Germinal center (tissue), 1 donor: Measurements from ENCODE around the gene VEZT.
"Not testable (repeated sequence)": the region's sequence is repeated elsewhere in the genome, so short reads cannot be mapped to it uniquely, and the experiment has no call there.

Experiments
- DNase-seq: peaks from one replicate; pipeline ENCODE4 v3.0.0; 2012; ENCODE audit warnings: mixed read lengths, low spot score

Gene VEZT

DNA sequence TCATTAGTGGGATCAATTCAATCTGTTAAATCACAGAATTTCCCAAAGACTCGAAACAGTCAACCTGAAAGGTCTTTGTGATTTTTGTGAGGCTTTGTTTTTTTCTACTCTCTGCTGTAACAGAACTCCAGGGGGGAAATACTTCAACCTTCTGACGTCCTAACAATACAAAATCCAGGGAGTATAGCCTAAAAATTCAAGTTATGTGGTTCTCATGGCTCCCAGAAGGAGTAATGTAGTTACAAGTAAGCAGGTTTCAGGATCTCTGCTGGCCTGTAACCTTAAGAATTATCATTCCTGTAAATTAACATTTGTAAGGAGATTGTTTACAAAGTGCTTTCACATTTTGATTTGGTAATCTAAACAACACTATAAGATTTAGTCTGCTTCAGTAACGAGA is 39.9 kb downstream of the VEZT start:
- DNase-seq: no peak

GRCh38 chr12:95258151-95258550 is 40.5 kb downstream of the VEZT start:
- no peak for DNase-seq

DNA sequence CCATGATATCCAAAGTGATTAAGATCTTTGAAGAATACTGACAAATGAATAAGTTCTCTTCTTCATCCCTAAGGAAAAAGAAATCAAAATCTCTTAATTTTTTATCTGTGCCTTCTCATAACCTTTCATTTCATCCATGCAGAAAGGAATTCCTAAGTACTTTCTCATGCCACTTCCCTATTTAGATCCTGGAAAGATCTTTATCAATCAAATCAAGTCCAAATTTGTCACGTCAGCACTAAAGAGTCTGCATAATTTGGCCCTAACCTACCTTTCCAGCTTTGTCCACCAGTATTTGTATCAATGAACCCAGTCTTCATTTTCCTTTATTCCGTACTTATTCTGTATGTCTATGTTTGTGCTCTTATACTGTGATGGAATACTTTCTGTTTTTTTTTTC is 41.2 kb downstream of the VEZT start:
- DNase-seq: no peak

GRCh38 chr12:95259368-95259767 is 41.8 kb downstream of the VEZT start:
- no peak for DNase-seq

DNA sequence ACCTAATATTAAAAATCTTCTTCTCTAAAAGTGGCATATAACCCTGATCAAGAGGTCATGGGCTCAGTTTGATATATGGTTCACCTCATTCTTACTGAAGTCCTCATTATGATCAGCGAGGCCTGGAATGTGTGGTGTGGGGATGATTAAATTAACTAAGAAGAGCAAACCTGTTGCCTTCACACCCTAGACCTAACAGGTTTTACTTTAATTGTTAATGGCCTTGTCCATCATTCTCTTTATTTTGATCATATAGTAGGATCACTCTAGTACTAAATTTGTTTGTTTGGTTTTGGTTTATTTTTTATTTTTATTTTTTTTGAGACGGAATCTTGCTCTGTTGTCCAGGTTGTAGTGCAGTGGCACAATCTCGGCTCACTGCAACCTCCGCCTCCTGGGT is 43.5 kb downstream of the VEZT start:
- DNase-seq: no peak

- no peak for DNase-seq
These were observed 45.2 kb downstream of the VEZT start for GRCh38 chr12:95262808-95263207.

DNA sequence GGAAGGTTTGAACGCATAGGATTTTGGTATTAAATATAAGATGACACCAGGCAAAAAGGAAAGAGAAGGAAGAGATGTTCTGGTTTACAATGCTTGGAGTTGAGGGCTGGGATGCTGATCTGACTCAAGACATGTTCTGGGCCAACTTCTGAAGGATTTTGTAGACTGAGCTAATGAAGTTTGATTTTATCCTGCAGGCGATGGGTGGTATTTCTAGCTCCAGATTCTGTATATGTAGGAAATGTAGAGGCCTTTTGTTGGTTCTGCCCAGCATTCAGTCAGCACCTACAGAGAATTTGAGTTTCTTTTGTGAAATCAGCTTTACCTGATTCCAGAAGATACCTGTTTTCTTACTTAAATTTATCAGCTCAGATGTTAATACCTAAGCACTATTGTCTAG is 48.2 kb downstream of the VEZT start:
- no peak for DNase-seq

GRCh38 chr12:95266254-95266653 is 48.6 kb downstream of the VEZT start:
- no peak for DNase-seq

GRCh38 chr12:95269892-95270291 is 52.3 kb downstream of the VEZT start:
- DNase-seq: no peak

- DNase-seq: no peak
These were observed 53.9 kb downstream of the VEZT start for GRCh38 chr12:95271465-95271864.

GRCh38 chr12:95277139-95277538 is 59.5 kb downstream of the VEZT start:
- no peak for DNase-seq

DNA sequence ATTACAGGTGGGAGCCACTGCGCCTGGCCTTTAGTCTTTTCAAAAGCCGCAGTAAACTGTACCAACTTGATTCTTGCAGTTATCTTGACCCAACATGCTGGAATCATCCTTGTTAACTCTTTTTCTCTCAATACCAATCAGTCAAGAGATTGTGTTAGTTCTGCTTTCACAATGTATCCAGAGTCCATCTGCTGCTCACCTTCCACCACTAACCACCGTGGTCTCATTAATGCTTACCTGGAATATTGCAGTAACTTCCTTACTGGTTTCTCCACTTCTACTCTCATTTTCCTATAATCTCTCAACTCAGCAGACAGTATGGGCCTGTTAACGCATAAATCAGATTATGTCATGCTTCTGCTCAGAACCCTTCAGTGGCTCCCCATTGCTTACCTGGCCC is 62.2 kb downstream of the VEZT start:
- no peak for DNase-seq

DNA sequence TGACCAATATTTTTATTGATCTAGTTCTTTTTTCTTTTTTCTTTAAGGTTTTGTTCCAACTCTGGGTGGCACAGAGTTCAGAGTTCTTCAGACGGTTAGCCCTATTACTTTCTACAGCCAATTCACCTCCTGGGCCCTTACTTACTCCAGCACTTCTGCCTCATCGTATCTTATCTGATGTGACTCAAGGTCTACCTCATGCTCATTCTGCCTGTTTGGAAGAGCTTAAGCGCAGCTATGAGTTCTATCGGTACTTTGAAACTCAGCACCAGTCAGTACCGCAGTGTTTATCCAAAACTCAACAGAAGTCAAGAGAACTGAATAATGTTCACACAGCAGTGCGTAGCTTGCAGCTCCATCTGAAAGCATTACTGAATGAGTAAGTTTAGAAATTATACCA is 64.7 kb downstream of the VEZT start:
- no peak for DNase-seq

- no peak for DNase-seq
These were observed 65.8 kb downstream of the VEZT start for GRCh38 chr12:95283371-95283770.

- DNase-seq: no peak
These were observed 69.1 kb downstream of the VEZT start for GRCh38 chr12:95286713-95287112.

DNA sequence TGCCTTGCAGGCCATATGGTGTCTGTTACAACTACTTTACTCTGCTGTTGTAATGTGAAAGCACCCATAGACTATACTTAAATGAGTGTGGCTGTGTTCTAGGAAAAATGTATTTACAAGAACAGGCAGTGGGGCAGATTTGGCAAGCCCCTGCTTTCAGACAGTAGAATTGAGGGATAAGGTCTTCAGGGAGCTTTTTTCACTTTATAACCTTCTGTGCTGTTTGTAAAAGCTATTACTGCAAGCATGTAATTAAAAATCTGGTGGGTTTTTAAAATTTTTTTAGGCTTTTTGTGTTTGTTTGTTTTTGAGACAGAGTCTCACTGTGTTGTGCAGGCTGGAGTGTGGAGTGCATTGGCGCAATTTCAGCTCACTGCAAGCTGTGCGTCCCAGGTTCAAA is 73.9 kb downstream of the VEZT start:
- DNase-seq: no peak

DNA sequence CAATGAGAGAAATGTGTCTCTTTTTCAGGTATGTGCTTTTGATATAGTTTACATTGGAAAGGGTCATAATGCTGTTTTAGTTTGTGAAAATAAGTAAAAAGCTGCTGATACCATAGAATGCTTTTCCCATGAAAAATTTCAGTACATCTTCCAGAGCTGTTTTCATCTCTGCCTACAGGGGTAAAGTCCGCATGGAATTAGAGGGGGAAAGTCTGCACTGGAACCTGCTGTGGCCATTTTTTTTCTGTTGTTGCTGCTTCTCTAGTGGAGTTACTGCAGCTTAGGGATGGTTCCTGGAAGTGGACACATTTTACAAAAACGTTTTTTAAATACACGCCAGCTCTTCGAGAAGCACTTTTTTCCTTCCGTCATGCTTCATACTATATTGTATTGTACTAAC is 81.3 kb downstream of the VEZT start:
- no peak for DNase-seq

GRCh38 chr12:95300286-95300685 is 82.7 kb downstream of the VEZT start:
- no peak for DNase-seq

DNA sequence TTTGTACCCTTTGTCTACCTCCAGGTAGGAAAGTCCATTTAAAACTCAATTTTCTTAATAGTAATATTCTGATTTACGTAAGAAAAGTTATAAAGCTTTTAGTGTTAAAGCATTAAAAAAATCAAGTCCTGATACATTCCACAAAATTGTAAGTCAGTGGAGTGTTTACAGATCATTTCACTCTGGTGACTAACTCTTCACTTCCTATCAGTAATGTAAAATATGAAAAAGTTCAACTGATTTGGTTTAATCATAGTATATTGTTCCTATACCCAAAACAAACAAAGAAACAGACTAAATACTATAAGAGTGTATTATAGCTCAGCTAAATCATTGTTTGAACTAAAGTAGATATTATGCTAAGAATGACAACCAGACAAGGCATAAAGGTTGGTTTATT is 85.9 kb downstream of the VEZT start:
- DNase-seq: no peak

DNA sequence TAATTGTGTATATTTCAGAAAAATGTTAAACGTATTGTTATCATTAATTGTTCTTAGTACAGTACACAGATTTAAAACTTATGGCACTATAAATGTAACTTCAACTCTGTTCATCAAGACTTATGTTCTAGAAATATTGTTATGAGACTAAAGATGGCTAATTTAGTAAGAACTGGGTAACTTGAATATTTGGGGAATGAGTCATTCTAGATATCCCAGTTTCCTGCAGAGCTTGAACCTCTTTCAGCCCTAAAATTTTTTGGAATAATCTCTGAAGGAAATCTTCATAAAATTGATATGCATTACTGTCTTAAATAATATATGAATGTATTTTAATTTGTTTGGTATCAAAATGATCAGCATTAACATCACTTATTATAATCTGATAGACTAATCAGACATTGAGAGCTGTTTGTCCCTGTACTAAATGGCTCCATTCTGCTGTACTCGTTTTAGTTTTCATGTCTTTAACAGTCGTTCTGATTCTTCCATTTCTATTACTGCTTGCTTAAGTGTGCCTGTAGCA is 87.1 kb downstream of the VEZT start:
- DNase-seq: no peak

DNA sequence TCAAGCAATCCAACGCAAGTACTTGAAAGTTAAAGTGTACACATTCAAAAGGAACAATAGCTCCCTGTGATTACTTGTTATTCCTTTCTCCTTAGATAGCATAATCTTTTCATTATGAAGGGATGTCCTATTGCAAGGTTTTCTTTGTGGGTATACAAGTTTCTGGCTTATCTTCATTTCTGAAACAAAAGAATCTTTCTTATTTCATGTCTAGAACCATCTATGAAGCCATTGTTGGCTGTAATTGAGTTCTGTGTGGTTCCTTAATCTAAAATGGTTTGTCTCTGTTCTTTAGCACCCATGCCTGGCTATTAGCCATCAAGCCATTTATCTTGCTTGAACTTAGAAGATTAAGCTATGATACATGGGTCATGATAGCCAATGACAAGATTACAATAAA is 95.0 kb downstream of the VEZT start:
- no peak for DNase-seq

GRCh38 chr12:95314756-95315155 is 97.1 kb downstream of the VEZT start:
- not testable (repeated sequence) for DNase-seq

DNA sequence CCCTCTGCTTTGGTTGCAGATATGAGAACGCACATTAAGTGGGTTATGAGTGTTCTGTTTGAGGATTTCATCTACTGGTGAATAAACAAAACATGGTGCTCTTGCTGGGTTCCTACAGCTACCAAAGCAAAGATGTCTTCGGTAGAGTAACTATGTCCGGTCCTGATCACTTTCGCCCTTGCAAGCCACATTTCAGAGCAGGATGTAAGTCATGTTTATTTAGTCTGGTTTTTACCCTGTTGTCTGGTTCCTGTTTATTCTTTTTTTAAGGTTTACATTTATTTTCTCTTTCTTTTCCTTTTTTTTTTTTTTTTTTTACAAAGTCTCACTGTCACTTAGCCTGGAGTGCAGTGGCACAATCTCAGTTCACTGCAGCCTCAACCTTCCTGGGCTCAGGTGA is 99.2 kb downstream of the VEZT start:
- DNase-seq: no peak

DNA sequence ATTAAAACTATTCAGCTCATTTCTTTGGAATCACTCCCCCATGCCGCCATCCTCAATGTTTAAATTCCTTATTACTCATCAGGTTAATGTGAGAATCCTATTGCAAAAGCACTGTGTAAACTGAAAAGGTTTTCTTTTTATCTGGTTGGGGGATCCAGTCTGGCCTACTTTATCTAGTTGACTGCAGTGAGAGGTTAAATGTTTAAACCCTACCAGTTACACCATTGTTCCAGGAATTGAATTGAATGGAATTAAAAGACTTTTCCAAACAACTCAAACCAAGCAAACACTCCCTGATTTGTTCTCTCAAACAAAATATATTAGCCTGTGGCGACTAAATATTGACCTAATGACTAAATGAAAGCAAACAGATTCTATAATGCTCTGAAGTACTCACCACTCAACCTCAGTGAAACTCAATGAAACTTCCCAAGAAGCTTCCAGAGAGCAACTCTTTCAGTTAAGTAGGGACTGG is 100.5 kb downstream of the VEZT start:
- DNase-seq: no peak
